Raji (cell line): ENCODE results near the gene NOL3.

Experiments used
- POLR2A ChIP-seq: IDR thresholded peaks from 2 replicates; pipeline ENCODE4 v1.6.1; 2011; ENCODE audit warnings: low read depth, low read length, control low read depth; ENCODE audit not compliant: insufficient read depth

Gene NOL3

GRCh38 chr16:67213197-67214019 is 43.1 kb downstream of the NOL3 start:
- TF ChIP-seq POLR2A: no peak

DNA sequence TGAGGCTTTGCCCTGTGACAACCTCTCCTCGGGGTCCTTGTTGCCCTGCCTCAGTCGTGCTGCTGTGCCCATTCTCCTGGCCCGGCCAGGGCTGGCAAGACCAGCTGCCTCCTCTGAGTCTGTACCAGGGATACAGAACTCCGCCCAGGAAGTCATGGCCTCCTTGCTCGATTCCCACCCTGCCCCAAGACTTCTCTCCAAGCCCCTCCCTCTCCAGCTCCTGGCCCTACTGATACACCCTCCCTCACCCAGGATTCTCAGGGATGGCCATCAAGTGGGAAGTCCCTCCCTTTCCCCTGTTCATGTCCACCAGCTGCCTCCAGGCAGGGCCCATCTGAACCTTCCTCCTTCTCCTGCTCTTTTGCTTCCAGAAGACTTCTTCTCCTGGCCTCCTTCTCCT is 45.4 kb downstream of the NOL3 start:
- TF ChIP-seq POLR2A: no peak

- TF ChIP-seq POLR2A: no peak
These were observed 46.5 kb downstream of the NOL3 start for GRCh38 chr16:67216612-67217490.

DNA sequence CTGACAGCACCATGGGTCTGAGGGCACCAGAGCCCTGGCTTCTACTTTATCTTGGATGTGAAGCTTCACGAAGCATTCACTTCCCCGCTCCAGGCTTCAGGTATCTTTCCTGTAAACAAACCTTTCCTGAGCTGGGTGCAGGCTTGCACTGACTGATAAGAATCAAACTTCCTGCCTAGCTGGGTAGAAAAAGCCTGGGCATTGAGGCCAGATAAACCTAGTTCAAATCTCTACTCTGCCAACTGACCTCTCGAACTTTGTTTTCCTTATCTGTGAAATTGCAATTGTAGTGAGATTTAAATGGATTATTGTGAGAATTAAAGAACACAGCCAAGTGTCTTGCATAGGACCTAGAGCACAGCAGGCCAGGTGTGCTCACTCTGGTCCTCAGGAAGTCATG is 53.7 kb downstream of the NOL3 start:
- TF ChIP-seq POLR2A: no peak
